GM19468 (cell line): ENCODE data around the gene DUSP12.

Experiments used
- ATAC-seq: cut with Tn5 transposase; IDR thresholded peaks from one replicate; pipeline ENCODE4 v1.9.1; 2021; ENCODE audit warnings: mild to moderate bottlenecking, moderate library complexity, moderate number of reproducible peaks; ENCODE audit not compliant: unreplicated experiment; ENCODE audit errors: extremely low read depth

Gene DUSP12

GRCh38 chr1:161726473-161727255 lies 22.9 kb upstream of the DUSP12 start:
- peak; percentile 40 for ATAC-seq

DNA sequence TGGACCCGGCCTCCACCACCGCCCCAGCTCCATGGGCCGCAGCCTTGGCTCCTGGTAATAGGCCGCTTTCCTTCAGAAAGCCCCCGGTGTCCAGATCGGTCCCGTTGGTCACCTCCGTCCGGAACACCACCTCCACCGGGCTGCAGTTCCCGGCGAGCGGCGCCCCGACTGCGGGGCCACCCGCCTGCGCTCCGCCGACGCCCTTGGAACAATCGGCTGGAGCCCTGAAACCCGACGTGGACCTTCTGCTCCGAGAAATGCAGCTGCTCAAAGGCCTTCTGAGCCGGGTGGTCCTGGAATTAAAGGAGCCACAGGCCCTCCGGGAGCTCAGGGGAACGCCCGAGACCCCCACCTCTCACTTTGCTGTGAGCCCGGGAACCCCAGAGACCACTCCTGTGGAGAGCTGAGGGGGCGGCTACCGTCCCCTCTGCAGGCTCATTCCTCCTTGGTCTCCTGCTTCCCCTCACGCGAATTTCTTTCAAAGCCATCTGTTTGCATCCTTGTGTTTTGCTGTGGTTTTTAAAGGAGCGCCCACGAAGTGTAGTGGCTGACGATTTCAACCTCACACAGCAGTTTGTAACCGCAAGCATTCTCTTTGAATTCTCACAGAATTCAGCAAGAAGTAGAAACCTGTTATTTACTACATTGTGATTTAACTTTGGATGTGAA lies 22.2 kb upstream of the DUSP12 start:
- no peak for ATAC-seq

DNA sequence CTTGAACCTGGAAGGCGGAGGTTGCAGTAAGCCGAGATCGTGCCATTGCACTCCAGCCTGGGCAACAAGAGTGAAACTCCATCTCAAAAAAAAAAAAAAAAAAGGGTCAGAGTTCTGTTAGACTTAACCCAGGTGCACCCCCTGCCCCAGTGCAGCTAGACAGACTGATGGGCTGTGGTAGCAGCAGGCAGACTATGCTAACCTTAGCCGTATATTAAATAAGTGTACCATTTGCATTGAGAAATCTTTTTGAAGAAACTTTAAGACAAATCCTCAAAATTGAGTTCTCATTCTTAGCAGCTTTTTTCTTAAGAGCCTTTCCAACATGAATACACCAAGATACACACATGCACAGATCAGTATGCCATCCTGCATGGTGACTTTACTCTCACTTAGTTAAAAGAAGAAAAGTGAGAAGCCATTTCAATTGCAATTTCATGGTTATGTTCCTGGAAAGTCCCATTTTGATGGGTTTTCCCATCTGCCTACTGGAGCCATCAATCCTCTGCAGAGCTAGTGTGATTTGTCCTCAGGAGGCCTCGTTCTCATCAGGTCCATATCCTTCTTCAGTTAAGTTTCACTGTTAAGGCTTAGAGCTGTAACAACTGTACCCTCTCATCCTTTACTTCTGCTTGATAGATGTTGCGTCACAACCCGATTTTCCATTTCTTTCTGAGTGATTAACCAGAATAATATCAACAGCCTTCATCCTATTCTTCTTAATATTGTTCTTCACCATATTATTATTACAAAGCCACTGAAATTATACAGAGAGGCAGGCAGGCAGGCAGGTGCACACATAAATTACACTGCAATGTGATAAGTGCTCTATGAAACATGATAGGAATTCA lies 21.0 kb upstream of the DUSP12 start:
- no peak for ATAC-seq

- ATAC-seq, result no peak
These were observed 19.5 kb upstream of the DUSP12 start for GRCh38 chr1:161730050-161730564.

DNA sequence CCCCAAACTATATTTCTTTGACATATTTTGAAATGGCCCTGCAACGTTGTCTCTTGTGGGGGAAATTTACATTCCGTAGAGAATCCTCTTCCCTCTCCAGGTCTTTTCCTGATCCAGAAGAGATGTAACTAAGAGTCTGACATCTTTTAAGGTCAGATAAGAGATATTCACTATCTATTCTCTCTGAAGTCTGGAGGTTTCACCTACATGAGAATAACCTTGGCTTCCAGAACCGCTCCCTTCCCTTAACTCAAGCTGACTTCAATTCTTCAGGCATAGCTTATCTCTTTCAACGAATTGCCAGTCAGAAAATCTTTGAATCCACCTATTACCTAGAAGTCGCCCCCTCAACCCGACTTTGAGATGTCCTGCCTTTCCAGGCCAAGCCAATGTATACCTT lies 18.3 kb upstream of the DUSP12 start:
- no peak for ATAC-seq

GRCh38 chr1:161731981-161732718 lies 17.4 kb upstream of the DUSP12 start:
- ATAC-seq, result no peak

DNA sequence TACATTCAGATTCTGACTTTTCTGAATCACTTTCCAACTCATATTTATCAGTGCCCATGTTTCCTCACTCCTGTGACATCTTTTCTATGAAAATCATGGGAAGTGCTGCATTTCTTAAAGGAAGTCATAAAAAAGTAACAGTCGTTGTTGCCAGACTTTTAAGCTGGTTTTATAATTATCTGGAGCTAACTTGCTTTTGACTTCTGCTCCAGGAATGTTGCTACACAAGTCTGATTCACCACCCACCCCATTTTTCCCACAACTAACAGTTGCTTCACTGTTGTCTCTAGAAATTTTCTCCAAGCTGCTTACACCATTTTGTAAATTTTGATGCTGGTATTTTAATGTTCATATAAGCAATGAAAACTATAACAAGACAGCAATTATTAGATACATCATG lies 16.1 kb upstream of the DUSP12 start:
- no peak for ATAC-seq

DNA sequence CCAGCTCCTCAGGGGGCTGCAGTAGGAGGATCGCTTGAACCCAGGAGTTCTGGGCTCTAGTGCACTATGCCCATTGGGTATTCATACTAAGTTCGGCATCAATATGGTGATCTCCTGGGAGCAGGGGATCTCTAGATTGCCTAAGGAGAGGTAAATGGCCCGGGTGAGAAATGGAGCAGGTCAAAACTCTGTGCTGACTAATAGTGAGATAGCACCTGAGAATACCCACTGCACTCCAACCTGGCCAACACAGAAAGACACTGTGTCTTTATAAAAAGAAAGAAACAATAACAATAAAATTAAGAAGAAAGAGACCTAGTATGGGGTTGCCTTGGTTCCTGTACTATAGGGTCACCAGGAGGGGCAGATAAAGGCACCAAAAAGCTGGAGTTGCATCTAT lies 13.7 kb upstream of the DUSP12 start:
- no peak for ATAC-seq

- no peak for ATAC-seq
These were observed 13.1 kb upstream of the DUSP12 start for GRCh38 chr1:161736335-161736969.

- ATAC-seq, result no peak
These were observed 12.0 kb upstream of the DUSP12 start for GRCh38 chr1:161737625-161738024.

DNA sequence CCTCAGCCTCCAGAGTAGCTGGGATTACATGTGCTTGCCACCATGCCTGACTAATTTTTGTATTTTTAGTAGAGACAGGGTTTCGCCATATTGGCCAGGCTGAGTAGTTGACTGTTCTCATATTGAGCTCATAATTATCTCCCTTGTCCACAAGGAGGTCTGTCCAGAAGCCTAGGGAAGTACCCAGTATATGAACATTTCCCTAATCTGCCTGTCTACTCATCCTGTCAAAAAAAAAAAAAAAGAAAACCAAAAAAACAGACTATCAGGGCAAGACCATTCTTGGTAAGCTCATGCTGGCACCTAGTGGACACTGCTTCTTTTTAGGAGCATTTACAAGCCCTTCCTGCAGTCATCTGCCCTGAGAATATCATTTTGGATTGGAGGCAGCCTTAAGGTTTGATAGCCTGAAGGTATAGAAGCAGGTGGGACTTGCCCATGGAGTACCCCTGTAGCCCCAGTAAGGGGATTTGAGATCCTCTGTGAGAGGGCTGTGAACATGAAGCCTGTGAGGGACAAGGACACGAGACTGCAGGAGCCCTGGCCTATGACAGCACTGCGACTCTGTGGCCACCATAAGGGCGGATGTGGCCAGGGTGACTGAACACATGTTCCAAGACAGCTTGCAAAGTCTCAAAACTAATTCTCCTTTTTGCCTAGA lies 10.8 kb upstream of the DUSP12 start:
- peak; percentile 33 for ATAC-seq

GRCh38 chr1:161739865-161740566 lies 9.6 kb upstream of the DUSP12 start:
- ATAC-seq, result no peak

GRCh38 chr1:161740921-161741320 lies 8.7 kb upstream of the DUSP12 start:
- no peak for ATAC-seq

DNA sequence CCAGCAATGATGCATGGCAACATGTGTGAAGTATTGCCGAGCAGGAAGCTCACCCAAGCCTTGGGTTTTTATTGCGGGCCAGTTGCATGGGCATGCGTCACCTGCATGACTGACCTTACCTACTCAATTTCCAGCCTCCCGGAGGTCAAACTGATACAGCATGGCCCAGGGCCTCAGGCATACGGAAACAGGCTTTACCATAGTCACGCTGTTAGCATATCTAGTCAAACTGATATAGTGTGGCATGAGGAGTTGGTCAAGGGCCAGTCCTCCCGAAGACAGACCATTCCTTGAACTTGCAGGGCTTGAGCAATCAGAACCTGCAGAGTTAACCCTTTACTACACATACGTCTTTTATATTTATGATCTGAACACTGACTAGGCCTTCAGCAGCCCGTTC lies 6.4 kb upstream of the DUSP12 start:
- ATAC-seq, result no peak

GRCh38 chr1:161747801-161748200 lies 1.8 kb upstream of the DUSP12 start:
- no peak for ATAC-seq

DNA sequence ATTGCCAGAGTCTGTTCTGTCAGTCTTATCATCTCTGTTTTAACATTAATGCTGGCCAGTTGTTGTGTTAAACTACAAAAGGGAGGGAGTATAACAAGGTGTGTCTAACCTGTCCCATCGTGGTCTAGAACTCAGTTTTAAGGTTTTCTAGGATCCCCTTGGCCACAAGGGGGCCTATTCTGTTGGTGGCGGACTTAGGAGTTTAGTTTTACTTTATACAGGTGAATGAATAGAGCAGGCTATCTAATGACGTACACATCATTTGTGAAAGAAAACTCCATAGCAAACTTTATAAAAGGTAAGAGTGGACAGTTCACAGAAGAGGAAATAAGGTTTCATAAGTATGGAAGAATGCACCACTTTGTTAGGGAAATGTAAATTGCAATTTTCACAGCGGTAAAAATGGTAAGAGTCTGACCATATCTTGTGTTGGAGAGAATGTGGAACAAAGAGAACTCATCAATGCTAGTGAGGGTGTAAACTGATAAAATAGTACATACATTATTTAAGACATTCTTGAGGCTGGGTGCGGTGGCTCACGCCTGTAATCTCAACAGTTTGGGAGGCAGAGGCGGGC lies 14.0 kb downstream of the DUSP12 start:
- ATAC-seq, result no peak

DNA sequence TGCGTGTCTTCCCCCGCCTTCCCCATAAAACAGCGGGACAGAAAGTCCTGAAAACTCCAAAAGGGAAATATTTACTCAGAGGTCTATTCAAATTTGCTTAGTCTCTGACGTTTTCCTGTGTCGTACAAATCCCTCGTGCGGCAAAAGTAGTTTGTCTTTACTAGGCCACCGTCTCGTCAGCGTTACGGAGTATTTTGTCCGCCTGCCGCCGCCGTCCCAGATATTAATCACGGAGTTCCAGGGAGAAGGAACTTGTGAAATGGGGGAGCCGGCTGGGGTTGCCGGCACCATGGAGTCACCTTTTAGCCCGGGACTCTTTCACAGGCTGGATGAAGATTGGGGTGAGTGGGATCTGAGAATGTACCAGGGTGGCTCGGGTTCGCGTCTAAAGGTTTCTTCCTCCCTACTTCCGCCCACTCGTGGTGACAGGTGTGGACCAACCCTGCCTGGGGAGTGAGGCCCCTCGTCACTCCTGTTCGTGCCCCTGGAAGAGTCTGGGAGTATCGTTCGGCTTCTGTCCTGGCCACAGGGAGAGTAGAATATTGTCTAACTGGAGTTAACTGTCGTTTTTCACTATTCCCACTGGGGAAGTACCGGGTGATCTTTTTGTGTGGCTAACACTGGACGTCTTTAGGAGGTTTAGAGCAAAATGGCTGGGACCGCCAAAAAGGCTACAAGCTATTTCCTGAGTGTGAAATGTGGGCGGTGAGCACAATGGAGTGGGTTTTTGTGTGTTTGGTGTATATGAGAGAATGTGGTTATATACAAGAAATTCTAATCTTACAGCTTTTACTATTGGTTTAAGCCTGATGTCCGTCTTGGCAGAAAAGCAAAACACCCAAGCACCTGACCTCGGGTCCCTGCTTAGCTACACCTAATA lies 16.8 kb downstream of the DUSP12 start, which contains the start of gene ATF6:
Gene ATF6 (plus strand): TSS at position 219 of the 880 bp plus-strand sequence. CDS start 41 bp downstream, at position 260.
- no peak for ATAC-seq
